ENCODE data around the gene CYB561D1. TPM values are rescaled to one million over a fixed set of nuclear protein-coding genes. Genes with fewer than 3 reads are reported as not detected.
A peak's percentile ranks its signal among the peaks of the same experiment; 100 is the strongest.

Gene CYB561D1
- total RNA-seq, 1 donor from 2014 or later, result 4.2 TPM

DNA sequence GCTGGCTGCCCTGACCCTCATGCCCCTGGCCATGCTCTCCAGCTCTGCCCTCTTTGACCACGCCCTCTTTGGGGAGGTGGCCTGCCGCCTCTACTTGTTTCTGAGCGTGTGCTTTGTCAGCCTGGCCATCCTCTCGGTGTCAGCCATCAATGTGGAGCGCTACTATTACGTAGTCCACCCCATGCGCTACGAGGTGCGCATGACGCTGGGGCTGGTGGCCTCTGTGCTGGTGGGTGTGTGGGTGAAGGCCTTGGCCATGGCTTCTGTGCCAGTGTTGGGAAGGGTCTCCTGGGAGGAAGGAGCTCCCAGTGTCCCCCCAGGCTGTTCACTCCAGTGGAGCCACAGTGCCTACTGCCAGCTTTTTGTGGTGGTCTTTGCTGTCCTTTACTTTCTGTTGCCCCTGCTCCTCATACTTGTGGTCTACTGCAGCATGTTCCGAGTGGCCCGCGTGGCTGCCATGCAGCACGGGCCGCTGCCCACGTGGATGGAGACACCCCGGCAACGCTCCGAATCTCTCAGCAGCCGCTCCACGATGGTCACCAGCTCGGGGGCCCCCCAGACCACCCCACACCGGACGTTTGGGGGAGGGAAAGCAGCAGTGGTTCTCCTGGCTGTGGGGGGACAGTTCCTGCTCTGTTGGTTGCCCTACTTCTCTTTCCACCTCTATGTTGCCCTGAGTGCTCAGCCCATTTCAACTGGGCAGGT is 49.5 kb downstream of the CYB561D1 start:
- Histone ChIP-seq H3K27ac (ENCODE audit: low read depth, low read length) (no peak overlapping the region), H3K9me3 (ENCODE audit: control insufficient read depth in 3 of 3, low read length in 3 of 3) (no peaks in the 10 kb centered on the region), H3K4me1 (ENCODE audit: control insufficient read depth in 3 of 3, insufficient read depth in 3 of 3, low read length in 3 of 3) (peaks cover 23 to 46% (median 31%) of the 10 kb centered on the region in 3 donors)

DNA sequence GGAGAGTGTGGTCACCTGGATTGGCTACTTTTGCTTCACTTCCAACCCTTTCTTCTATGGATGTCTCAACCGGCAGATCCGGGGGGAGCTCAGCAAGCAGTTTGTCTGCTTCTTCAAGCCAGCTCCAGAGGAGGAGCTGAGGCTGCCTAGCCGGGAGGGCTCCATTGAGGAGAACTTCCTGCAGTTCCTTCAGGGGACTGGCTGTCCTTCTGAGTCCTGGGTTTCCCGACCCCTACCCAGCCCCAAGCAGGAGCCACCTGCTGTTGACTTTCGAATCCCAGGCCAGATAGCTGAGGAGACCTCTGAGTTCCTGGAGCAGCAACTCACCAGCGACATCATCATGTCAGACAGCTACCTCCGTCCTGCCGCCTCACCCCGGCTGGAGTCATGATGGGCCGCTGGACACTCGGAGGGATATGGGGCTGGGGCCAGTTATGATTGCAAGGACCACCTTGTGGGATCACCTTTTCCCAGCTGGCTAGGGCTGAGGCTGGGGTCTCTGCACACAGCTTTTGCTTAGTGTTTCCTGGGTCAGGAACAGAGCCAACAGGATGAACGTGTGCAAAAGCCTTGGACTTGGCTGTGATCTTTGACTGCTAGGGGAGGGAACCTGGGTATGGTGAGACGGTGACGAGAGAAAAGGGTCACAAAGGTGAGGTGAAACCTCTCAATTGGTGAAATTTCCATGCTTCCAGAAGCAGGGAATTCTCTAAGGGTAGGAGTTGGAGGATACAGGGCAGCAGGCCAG is 50.3 kb downstream of the CYB561D1 start:
- Histone ChIP-seq H3K4me3 (ENCODE audit: low read length in 3 of 3) (no peak overlapping the region), H3K27me3 (ENCODE audit: control insufficient read depth in 3 of 3, insufficient read depth in 3 of 3, low read length in 3 of 3) (no peaks in the 10 kb centered on the region), H3K9me3 (ENCODE audit: control insufficient read depth in 3 of 3, low read length in 3 of 3) (no peaks in the 10 kb centered on the region), H3K36me3 (ENCODE audit: control insufficient read depth in 3 of 3, insufficient read depth in 3 of 3, low read length in 3 of 3) (no peaks in the 10 kb centered on the region), H3K4me1 (ENCODE audit: control insufficient read depth in 3 of 3, insufficient read depth in 3 of 3, low read length in 3 of 3) (peaks cover 23 to 42% (median 31%) of the 10 kb centered on the region in 3 donors), H3K9ac (ENCODE audit: low read depth in 1 of 3, low read length in 3 of 3) (no peak overlapping the region), H3K27ac (ENCODE audit: low read depth, low read length) (no peak overlapping the region)

More for the DNA sequence above, 49.5 kb downstream of the CYB561D1 start:
- no peak overlapping the region for H3K4me3 ChIP-seq (ENCODE audit: low read length in 3 of 3)
- H3K36me3 ChIP-seq (ENCODE audit: control insufficient read depth in 3 of 3, insufficient read depth in 3 of 3, low read length in 3 of 3), result no peaks in the 10 kb centered on the region
- no peak overlapping the region for H3K9ac ChIP-seq (ENCODE audit: low read depth in 1 of 3, low read length in 3 of 3)
- H3K27me3 ChIP-seq (ENCODE audit: control insufficient read depth in 3 of 3, insufficient read depth in 3 of 3, low read length in 3 of 3), result no peaks in the 10 kb centered on the region

- peak overlapping the region; percentile 97 for H3K27ac ChIP-seq (ENCODE audit: low read depth, low read length)
- H3K9ac ChIP-seq (ENCODE audit: low read depth in 1 of 3, low read length in 3 of 3), result peak overlapping the region; percentile 71 to 96 (median 95)
- H3K36me3 ChIP-seq (ENCODE audit: control insufficient read depth in 3 of 3, insufficient read depth in 3 of 3, low read length in 3 of 3), result no peaks in the 10 kb centered on the region
- H3K4me1 ChIP-seq (ENCODE audit: control insufficient read depth in 3 of 3, insufficient read depth in 3 of 3, low read length in 3 of 3), result peaks cover 18 to 28% (median 24%) of the 10 kb centered on the region in 3 donors
- no peaks in the 10 kb centered on the region for H3K9me3 ChIP-seq (ENCODE audit: control insufficient read depth in 3 of 3, low read length in 3 of 3)
- no peaks in the 10 kb centered on the region for H3K27me3 ChIP-seq (ENCODE audit: control insufficient read depth in 3 of 3, insufficient read depth in 3 of 3, low read length in 3 of 3)
- H3K4me3 ChIP-seq (ENCODE audit: low read length in 3 of 3), result peak overlapping the region; percentile 96 to 98 (median 98)
Observed at GRCh38 chr1:109546311-109547109, 52.6 kb downstream of the CYB561D1 start.

- peak overlapping the region; percentile 97 for H3K27ac ChIP-seq (ENCODE audit: low read depth, low read length)
- peak overlapping the region; percentile 95 to 98 (median 96) for H3K9ac ChIP-seq (ENCODE audit: low read depth in 1 of 3, low read length in 3 of 3)
- H3K36me3 ChIP-seq (ENCODE audit: control insufficient read depth in 3 of 3, insufficient read depth in 3 of 3, low read length in 3 of 3), result no peaks in the 10 kb centered on the region
- peaks cover 13 to 24% (median 22%) of the 10 kb centered on the region in 3 donors for H3K4me1 ChIP-seq (ENCODE audit: control insufficient read depth in 3 of 3, insufficient read depth in 3 of 3, low read length in 3 of 3)
- no peaks in the 10 kb centered on the region for H3K9me3 ChIP-seq (ENCODE audit: control insufficient read depth in 3 of 3, low read length in 3 of 3)
- peak overlapping the region; percentile 96 to 98 (median 98) for H3K4me3 ChIP-seq (ENCODE audit: low read length in 3 of 3)
- no peaks in the 10 kb centered on the region for H3K27me3 ChIP-seq (ENCODE audit: control insufficient read depth in 3 of 3, insufficient read depth in 3 of 3, low read length in 3 of 3)
Observed at GRCh38 chr1:109547463-109548320, 53.8 kb downstream of the CYB561D1 start.

DNA sequence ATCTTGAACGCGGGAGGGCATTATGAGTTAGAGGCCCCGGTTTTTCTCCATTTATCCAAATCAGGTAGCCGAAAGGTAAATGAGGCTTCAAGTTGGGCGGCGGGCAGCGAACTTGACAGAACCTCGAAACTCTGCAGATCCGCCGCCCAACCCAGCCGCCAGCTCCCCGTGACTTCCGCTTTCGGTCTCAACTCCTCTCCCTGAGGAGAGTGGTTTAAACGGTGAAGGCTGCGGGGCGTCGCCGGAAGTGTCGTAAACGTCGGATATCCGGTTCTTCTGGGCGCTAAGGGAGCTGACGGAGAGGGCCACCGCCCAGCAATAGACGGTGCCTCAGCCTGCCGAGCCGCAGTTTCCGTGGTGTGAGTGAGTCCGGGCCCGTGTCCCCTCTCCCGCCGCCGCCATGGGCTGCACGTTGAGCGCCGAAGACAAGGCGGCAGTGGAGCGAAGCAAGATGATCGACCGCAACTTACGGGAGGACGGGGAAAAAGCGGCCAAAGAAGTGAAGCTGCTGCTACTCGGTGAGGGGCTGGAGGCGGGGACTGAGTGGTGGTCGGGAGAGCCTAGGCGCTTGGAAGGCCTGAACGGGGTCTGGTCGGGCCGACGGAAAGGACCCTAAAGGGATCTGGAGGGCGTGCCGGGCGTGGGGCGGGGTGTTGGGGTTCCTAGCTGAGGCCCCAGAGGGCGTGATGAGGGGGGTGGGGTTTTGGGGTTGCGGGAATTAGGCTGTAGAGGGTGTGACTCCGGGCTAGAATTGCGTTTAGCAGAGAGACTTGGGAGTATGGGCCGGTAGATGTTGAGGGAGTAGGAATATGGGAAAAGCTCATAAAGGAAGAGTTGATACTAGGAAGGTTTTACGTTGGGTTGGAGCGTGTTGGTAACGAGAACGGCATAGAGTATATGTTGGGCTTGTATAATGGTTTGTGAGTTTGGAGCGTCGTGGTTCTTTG is 54.7 kb downstream of the CYB561D1 start, which contains the start of gene GNAI3:
TSS of gene GNAI3 (plus strand) at position 295 of the 947 bp plus-strand sequence. CDS start at position 401, 106 bp downstream.
- Histone ChIP-seq H3K4me1 (ENCODE audit: control insufficient read depth in 3 of 3, insufficient read depth in 3 of 3, low read length in 3 of 3) (peaks cover 13 to 24% (median 22%) of the 10 kb centered on the region in 3 donors), H3K27ac (ENCODE audit: low read depth, low read length) (peak within 1 kb of the TSS; percentile 97), H3K36me3 (ENCODE audit: control insufficient read depth in 3 of 3, insufficient read depth in 3 of 3, low read length in 3 of 3) (no peaks in the 10 kb centered on the region), H3K4me3 (ENCODE audit: low read length in 3 of 3) (peak within 1 kb of the TSS; percentile 96 to 98 (median 98)), H3K9me3 (ENCODE audit: control insufficient read depth in 3 of 3, low read length in 3 of 3) (no peaks in the 10 kb centered on the region), H3K27me3 (ENCODE audit: control insufficient read depth in 3 of 3, insufficient read depth in 3 of 3, low read length in 3 of 3) (no peaks in the 10 kb centered on the region), H3K9ac (ENCODE audit: low read depth in 1 of 3, low read length in 3 of 3) (peak within 1 kb of the TSS; percentile 95 to 98 (median 96))

Other genes starting within 250 kb of the CYB561D1 start
- 1.6 TPM for gene CELSR2, start 244.6 kb upstream of the CYB561D1 start, total RNA-seq
- 1.6 TPM for gene PSRC1, start 210.9 kb upstream of the CYB561D1 start, total RNA-seq
- gene MYBPHL, start 187.1 kb upstream of the CYB561D1 start, total RNA-seq, result under 0.01 TPM
- gene SORT1, start 96.2 kb upstream of the CYB561D1 start, total RNA-seq, result 22.4 TPM
- gene PSMA5, start 67.6 kb upstream of the CYB561D1 start, total RNA-seq, result 28.2 TPM
- 38.6 TPM for gene SYPL2, start 27.5 kb upstream of the CYB561D1 start, total RNA-seq
- 3.1 TPM for gene ATXN7L2, start 10.2 kb upstream of the CYB561D1 start, total RNA-seq
- 8.4 TPM for gene AMIGO1, start 15.6 kb downstream of the CYB561D1 start, total RNA-seq
- gene GPR61, start 45.8 kb downstream of the CYB561D1 start, total RNA-seq, result 0.52 TPM
- 8.4 TPM for gene GNAI3, start 54.5 kb downstream of the CYB561D1 start, total RNA-seq
- not detected for gene GNAT2, start 125.5 kb downstream of the CYB561D1 start, total RNA-seq
- 34.4 TPM for gene AMPD2, start 125.7 kb downstream of the CYB561D1 start, total RNA-seq
- gene GSTM4, start 162.0 kb downstream of the CYB561D1 start, total RNA-seq, result 10.4 TPM
- 32.9 TPM for gene GSTM2, start 174.0 kb downstream of the CYB561D1 start, total RNA-seq
- 16.7 TPM for gene GSTM1, start 193.7 kb downstream of the CYB561D1 start, total RNA-seq
- gene GSTM5, start 218.2 kb downstream of the CYB561D1 start, total RNA-seq, result 11.5 TPM
- 24.5 TPM for gene GSTM3, start 246.9 kb downstream of the CYB561D1 start, total RNA-seq